Retina (tissue), 1 donor: ENCODE measurements around the gene TIMP3.
A peak's percentile ranks its signal among the peaks of the same experiment; 100 is the strongest.

Experiments used
- DNase-seq: peaks from one replicate; pipeline ENCODE4 v3.0.0-alpha.2; 2016

The TIMP3 gene

DNA sequence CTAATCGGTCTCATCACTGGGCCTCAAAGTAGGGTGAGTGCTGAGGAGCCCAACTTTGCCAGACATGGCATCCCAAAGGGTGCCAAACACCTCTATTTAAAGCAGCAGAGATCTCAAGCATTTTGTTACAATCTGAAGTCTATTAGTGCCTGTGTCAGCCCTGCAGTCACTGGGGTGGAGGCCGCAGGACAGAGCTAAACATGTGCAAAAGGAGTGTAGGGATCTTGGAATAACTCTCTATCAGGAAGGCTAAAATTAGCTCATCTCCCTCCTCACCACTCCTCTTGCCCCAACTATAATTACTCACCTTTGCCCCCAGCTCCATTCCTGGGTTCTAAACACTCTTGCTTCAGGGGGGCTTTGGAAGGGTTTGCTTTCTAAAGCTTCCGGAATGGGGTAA lies 87.5 kb downstream of the TIMP3 start:
- no peak for DNase-seq

DNA sequence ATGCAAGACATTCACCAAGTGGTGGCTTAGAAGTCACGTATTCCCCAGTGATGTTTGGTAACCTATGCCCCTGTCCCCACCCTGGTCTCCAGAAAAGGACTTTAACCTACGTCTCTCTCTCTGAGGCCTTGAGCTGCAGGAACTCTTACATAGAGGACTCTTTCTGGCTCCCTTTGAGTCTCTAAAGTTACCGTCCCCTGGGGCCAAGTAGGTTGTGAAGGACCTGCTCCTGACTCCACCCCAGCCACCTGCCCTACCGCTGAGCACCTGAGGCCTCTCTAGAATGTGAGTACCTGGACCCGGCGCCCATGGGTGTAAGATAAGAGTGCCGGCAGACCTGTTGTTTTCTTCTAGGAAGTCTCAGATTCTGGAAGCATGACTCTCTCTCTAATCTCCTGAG lies 95.4 kb downstream of the TIMP3 start:
- DNase-seq: no peak

GRCh38 chr22:32897400-32897799 lies 95.9 kb downstream of the TIMP3 start:
- DNase-seq: no peak

- no peak for DNase-seq
Observed at GRCh38 chr22:32900886-32901635, 99.6 kb downstream of the TIMP3 start.

- DNase-seq: no peak
Observed at GRCh38 chr22:32901925-32902324, 100.4 kb downstream of the TIMP3 start.

DNA sequence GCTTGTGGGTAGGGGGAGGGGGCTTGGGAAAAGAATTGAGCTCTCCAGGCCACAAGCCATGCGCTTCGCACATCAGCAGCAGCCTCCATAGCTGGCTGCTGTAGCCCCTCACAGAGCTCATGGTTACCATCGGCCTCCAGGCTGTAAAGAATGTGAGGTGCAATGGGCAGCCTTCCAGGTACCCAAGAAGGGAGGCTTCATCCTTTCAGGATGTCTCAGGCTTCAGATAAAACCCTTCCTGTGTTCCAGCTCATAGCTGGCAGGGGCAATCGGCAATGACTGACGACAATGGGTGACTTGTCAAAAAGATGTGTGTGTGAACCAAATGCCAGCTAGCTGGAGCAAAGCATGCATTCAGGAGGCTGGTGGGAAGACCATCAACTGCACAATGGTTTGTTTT lies 102.0 kb downstream of the TIMP3 start:
- DNase-seq: no peak

- no peak for DNase-seq
Observed at GRCh38 chr22:32904044-32904443, 102.5 kb downstream of the TIMP3 start.

DNA sequence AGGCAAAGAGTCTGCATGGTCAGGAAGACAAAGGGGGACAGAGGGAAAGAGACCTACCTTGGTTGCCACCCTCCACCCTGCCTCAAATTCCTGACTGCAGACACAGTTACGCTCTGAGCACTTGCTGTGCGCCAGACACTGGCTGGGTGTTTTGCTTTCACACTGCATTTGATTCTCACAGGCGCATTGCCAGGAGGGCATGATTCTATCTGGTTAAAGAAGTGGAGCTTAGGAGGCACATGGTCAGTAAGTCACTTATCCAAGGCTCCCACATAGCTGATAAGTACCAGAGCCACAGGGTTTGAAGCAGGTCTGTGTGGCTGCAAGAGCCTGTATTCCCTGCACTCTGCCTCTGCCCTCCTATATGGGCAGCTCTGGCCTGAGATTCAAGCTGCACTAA lies 103.9 kb downstream of the TIMP3 start:
- DNase-seq: no peak

GRCh38 chr22:32909581-32910428 lies 108.3 kb downstream of the TIMP3 start:
- no peak for DNase-seq

DNA sequence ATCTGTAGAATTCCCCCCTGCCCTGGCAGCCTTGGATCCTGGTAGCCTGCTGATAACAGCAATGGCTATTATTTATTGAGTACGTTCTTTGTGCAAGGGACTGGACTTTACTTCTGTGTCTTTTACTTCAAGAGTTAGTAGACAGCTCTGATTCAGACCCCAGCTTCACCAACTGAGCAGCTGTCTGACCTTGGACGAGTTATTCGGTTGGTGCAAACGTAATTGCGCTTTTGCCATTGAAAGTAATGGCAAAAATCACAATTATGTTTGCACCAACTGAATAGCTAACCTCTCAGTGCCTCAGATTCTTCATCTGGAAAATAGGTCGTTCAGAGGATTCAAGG lies 108.9 kb downstream of the TIMP3 start:
- DNase-seq: no peak

DNA sequence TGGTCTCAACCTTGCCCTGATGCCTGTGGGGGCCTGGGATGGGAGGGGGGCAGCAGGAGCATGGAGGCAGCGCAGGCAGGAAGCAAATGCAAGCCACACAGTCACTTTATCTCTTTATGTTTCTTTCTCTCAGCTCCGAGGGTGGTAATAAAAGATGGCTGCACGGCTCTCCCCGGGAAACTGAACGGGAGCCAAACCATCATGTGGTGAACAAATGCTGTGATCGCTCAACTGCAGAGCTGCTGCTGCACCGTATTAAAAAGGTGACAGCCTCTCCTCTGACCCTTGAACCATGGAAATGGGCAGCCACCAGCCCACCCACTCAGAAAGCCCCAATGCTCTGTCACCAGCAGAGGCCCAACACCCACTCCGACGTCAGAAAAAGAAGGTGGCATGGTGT lies 110.0 kb downstream of the TIMP3 start:
- peak; percentile 9 for DNase-seq
